ENCODE data around the gene FNDC3A.

DNA sequence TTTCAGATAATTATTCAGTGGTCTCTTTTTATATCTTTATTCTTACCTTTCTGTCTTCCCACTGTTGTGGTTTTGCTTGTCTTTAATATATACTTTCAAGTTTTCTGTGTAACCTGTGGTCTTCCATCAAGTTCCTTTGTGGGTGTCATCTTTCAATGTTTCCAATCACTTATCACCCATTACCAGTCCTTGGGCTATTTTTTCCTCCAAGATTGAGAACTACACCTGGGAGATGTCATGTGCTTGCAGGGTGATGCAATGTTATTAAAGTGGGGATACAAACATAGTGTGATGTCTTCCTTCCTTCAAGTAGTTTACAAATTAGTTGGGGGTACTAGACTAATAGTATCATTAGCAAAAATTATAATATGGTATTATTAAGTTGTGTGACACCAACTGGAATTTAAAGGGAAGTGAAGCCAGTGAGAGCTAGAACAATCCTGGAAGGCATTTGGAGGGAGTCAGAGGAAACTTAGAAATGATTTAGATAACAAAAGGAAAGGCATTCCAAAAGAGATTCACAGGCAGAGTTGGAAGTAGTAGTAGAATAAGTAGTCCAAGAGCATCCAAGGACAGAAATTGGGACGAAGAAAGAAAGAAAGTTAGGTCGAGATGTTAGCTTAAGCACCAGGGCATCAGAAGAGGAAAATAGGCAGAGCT is 3.4 kb downstream of the FNDC3A start:
- no peak for TF ChIP-seq EZH2 (IDR thresholded peaks at IDR 0.05; ENCODE audit: low read depth)
- TF ChIP-seq, protein P1, sequence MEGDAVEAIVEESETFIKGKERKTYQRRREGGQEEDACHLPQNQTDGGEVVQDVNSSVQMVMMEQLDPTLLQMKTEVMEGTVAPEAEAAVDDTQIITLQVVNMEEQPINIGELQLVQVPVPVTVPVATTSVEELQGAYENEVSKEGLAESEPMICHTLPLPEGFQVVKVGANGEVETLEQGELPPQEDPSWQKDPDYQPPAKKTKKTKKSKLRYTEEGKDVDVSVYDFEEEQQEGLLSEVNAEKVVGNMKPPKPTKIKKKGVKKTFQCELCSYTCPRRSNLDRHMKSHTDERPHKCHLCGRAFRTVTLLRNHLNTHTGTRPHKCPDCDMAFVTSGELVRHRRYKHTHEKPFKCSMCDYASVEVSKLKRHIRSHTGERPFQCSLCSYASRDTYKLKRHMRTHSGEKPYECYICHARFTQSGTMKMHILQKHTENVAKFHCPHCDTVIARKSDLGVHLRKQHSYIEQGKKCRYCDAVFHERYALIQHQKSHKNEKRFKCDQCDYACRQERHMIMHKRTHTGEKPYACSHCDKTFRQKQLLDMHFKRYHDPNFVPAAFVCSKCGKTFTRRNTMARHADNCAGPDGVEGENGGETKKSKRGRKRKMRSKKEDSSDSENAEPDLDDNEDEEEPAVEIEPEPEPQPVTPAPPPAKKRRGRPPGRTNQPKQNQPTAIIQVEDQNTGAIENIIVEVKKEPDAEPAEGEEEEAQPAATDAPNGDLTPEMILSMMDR (conservative IDR thresholded peaks at IDR 0.05), result no peak

Data from PC-9 (cell line).